ENCODE results near the gene KIF20B. TPM values are rescaled to one million over a fixed set of nuclear protein-coding genes. Genes with fewer than 3 reads are reported as not detected.

Gene KIF20B
- total and polyA plus RNA-seq, 2 of the 8 experiments (the other 6 are each of a cell fraction or from before 2014, with no cell fraction given), result 4.5 to 72.0 TPM

GRCh38 chr10:89653410-89653869 is 48.0 kb upstream of the KIF20B start:
- no peak overlapping the region for H4K5ac ChIP-seq (ENCODE audit: insufficient read length, low read depth, low read length)
- no peak overlapping the region for H2BK120ac ChIP-seq (replicated peaks; ENCODE audit: low read depth, low read length)
- H3K27me3 ChIP-seq (replicated peaks in 1 of 4; ENCODE audit: control insufficient read depth in 3 of 4, extremely low read depth in 1 of 4, insufficient read depth in 3 of 4, low read length in 3 of 4), result no peaks in the 10 kb centered on the region
- H3K79me2 ChIP-seq (ENCODE audit: control insufficient read depth in 1 of 2, insufficient read depth in 2 of 2, low read length in 2 of 2), result no peaks in the 10 kb centered on the region
- no peak overlapping the region for H3K4ac ChIP-seq (replicated peaks; ENCODE audit: insufficient read length, low read depth, low read length)
- H3K9me3 ChIP-seq (ENCODE audit: insufficient read depth in 2 of 2, low read depth in 1 of 2, low read length in 1 of 2), result peaks cover 13 to 20% of the 10 kb centered on the region in 2 experiments; a peak in 1 of 4 replicates
- no peak overlapping the region for H2AFZ ChIP-seq (ENCODE audit: low read length)
- no peak overlapping the region for H3K4me2 ChIP-seq (ENCODE audit: insufficient read depth in 1 of 2, low read depth in 2 of 2, low read length in 2 of 2)
- no peaks in the 10 kb centered on the region; a peak in 3 of 7 replicates for H3K4me1 ChIP-seq (replicated peaks in 1 of 4; ENCODE audit: control insufficient read depth in 3 of 4, insufficient read depth in 4 of 4, low read length in 3 of 4)
- no peaks in the 10 kb centered on the region for H3K79me1 ChIP-seq (ENCODE audit: low read depth, low read length)
- H2AK5ac ChIP-seq (ENCODE audit: low read depth, low read length), result no peak overlapping the region
- H3K23me2 ChIP-seq (ENCODE audit: low read depth, low read length), result no peaks in the 10 kb centered on the region
- no peak overlapping the region for H2BK15ac ChIP-seq (ENCODE audit: low read length)
- H3K27ac ChIP-seq (ENCODE audit: low read depth, low read length), result no peak overlapping the region
- peaks cover 0 to 6% (median 2%) of the 10 kb centered on the region in 4 experiments; a peak in 2 of 8 replicates for H3K36me3 ChIP-seq (ENCODE audit: control insufficient read depth in 2 of 4, insufficient read depth in 4 of 4, low read length in 3 of 4)
- DNase-seq (ENCODE audit: low read depth in 1 of 2, low spot score in 2 of 2), result no peak
- ChIA-PET CTCF (ENCODE audit: partially characterized antibody) (interaction anchor here (0.6 to 1.0 kb wide), 2 partner anchors 12 to 36 kb away, joined by 3 to 4 read pairs; no protein-coding TSS in a partner anchor), POLR2A (ENCODE audit: partially characterized antibody) (interaction anchor here (0.8 to 7.3 kb wide), 2 partner anchors 9 to 12 kb away, joined by 3 to 50 read pairs; partner anchors contain the start of gene PANK1)
- WGBS, 2 experiments (ENCODE audit: extremely low coverage in 1 of 2, insufficient coverage in 1 of 2, insufficient read length in 1 of 2, insufficient replicate concordance in 2 of 2, low coverage in 1 of 2, low lambda C conversion rate in 2 of 2, missing lambda C conversion rate in 1 of 2), result 85% methylated on average over 6 of the region's 6 CpGs; no CpG with 5 or more reads in 1 of the 2 experiments
- H3K18ac ChIP-seq (ENCODE audit: extremely low read depth, low read length), result no peak overlapping the region
- no peak overlapping the region for H3K14ac ChIP-seq (ENCODE audit: insufficient read length)
- no peak overlapping the region for H3K9ac ChIP-seq (replicated peaks in 1 of 4; ENCODE audit: extremely low read depth in 1 of 4, low read depth in 3 of 4, low read length in 3 of 4)
- no peaks in the 10 kb centered on the region for H4K20me1 ChIP-seq (replicated peaks in 1 of 2; ENCODE audit: control insufficient read depth in 1 of 2, insufficient read depth in 2 of 2, low read length in 2 of 2)
- H4K8ac ChIP-seq (ENCODE audit: extremely low read depth, insufficient read depth, low read length), result no peak overlapping the region
- no peak overlapping the region for H2BK5ac ChIP-seq (ENCODE audit: low read depth, low read length)
- no peak for FAIRE-seq
- H4K91ac ChIP-seq (replicated peaks; ENCODE audit: insufficient read length, low read length), result no peak overlapping the region
- no peak overlapping the region for H3K23ac ChIP-seq (ENCODE audit: insufficient read length)
- no peak overlapping the region for H3K56ac ChIP-seq (replicated peaks; ENCODE audit: insufficient read length, low read depth, low read length)
- no peak overlapping the region for H2BK12ac ChIP-seq (ENCODE audit: low read depth, low read length)
- no peak overlapping the region for H3K4me3 ChIP-seq (ENCODE audit: extremely low read depth in 1 of 4, insufficient read depth in 2 of 4, low read depth in 3 of 4, low read length in 4 of 4)
- H2BK20ac ChIP-seq (ENCODE audit: low read length), result no peak overlapping the region
- TF ChIP-seq ZNF274 (IDR thresholded peaks at IDR 0.05; ENCODE audit: borderline replicate concordance, extremely low read depth, low read length) (no peak), RAD21 (IDR thresholded peaks at IDR 0.05 in 1 of 2, conservative IDR thresholded peaks at IDR 0.05 in 1 of 2; ENCODE audit: low read depth in 2 of 2, low read length in 2 of 2) (no peak), SP1 (IDR thresholded peaks at IDR 0.05; ENCODE audit: low read depth, low read length) (no peak), RFX5 (IDR thresholded peaks at IDR 0.05; ENCODE audit: borderline replicate concordance, low read depth, low read length) (no peak), TEAD4 (IDR thresholded peaks at IDR 0.05; ENCODE audit: low read depth, low read length) (no peak), EZH2 (IDR thresholded peaks at IDR 0.05; ENCODE audit: low read depth, low read length, severe bottlenecking) (no peak), CHD2 (IDR thresholded peaks at IDR 0.05; ENCODE audit: low read length) (no peak), SP4 (IDR thresholded peaks at IDR 0.05; ENCODE audit: low read length) (no peak), SP2 (IDR thresholded peaks at IDR 0.05; ENCODE audit: low read length) (no peak), EP300 (IDR thresholded peaks at IDR 0.05; ENCODE audit: borderline replicate concordance in 1 of 2, low read depth in 2 of 2, low read length in 2 of 2) (no peak), SIRT6 (IDR thresholded peaks at IDR 0.05; ENCODE audit: low read length) (no peak), BRCA1 (IDR thresholded peaks at IDR 0.05; ENCODE audit: low read depth, low read length) (no peak), GTF2F1 (IDR thresholded peaks at IDR 0.05; ENCODE audit: borderline replicate concordance, low read depth, low read length) (no peak), BCL11A (IDR thresholded peaks at IDR 0.05; ENCODE audit: low read depth in 2 of 2, low read length in 2 of 2) (no peak)
